Measurements from ENCODE around the gene RUSF1. TPM values are rescaled to one million over a fixed set of nuclear protein-coding genes. Genes with fewer than 3 reads are reported as not detected.

RUSF1 gene
- polyA plus RNA-seq, 1 donor (not counting 4 experiments of a cell fraction or from before 2014, with no cell fraction given): 17.4 TPM

DNA sequence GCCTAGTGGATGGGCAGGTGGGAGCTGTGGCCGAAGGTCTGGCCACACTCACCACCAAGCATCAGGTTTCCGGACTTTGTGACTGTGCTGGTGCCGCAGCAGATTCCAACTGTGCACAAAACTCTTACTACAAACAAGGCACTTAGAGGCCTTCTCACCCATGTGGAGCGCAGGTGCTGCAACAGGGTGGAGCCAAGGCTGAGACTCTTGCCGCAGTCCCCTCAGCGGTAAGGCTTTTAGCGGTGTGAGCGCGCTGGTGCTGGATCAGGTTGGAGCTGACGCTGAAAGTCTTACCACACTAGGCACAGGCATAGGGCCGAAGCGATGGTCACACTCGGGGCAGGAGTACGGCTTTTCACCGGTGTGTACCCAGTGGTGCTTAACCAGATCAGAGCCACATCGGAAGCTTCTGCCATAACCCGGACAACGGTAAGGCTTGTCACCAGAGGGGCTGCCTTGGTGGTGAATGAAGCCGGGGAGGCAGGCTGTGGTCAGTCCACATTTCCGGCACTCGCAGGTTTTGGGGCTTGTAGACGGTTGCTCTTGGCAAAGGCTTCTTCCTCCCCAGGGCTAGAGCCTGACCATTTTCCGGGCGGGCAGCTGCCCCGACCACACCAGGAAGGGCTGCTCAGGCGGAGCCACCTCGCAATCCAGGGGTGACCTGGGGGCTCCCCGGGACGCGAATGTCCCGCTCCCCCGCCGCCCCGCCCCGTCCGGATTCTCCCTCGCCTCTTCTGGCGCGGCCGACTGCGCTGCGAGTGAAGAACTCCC is 49.9 kb downstream of the RUSF1 start:
- Histone ChIP-seq H3K27me3 (ENCODE audit: control insufficient read depth, extremely low read depth, insufficient read depth, low read length) (no peaks in the 10 kb centered on the region), H3K9me3 (ENCODE audit: control insufficient read depth, low read depth, low read length) (no peaks in the 10 kb centered on the region), H3K36me3 (ENCODE audit: control insufficient read depth in 2 of 2, extremely low read depth in 1 of 2, insufficient read depth in 2 of 2, low read length in 2 of 2) (peaks cover 7 to 24% of the 10 kb centered on the region in 2 experiments), H3K27ac (ENCODE audit: control insufficient read depth, insufficient read depth, low read length) (peak overlapping the region; percentile 99), H3K79me2 (ENCODE audit: control insufficient read depth, insufficient read depth, low read length) (peaks cover 40% of the 10 kb centered on the region), H3K9me1 (ENCODE audit: control insufficient read depth, extremely low read depth, insufficient read depth, low read length) (peaks cover 6% of the 10 kb centered on the region), H2AFZ (ENCODE audit: control insufficient read depth, low read length) (peak overlapping the region; percentile 96), H3K4me1 (ENCODE audit: control insufficient read depth, extremely low read depth, insufficient read depth, low read length) (peaks cover 54% of the 10 kb centered on the region), H3K9ac (ENCODE audit: control insufficient read depth, extremely low read depth, insufficient read depth, low read length) (peak overlapping the region; percentile 94), H4K20me1 (ENCODE audit: control insufficient read depth, extremely low read depth, insufficient read depth, low read length) (peaks cover 9% of the 10 kb centered on the region), H3K4me3 (ENCODE audit: control insufficient read depth in 2 of 3, extremely low read depth in 1 of 3, insufficient read depth in 2 of 3, low read depth in 1 of 3, low read length in 3 of 3) (peak overlapping the region; percentile 75 to 96 (median 95)), H3K4me2 (ENCODE audit: control insufficient read depth, extremely low read depth, insufficient read depth, low read depth, low read length) (peak overlapping the region; percentile 94)
- FAIRE-seq (no peak), DNase-seq (ENCODE audit: low read depth, low spot score) (no peak)
- TF ChIP-seq, protein P1, sequence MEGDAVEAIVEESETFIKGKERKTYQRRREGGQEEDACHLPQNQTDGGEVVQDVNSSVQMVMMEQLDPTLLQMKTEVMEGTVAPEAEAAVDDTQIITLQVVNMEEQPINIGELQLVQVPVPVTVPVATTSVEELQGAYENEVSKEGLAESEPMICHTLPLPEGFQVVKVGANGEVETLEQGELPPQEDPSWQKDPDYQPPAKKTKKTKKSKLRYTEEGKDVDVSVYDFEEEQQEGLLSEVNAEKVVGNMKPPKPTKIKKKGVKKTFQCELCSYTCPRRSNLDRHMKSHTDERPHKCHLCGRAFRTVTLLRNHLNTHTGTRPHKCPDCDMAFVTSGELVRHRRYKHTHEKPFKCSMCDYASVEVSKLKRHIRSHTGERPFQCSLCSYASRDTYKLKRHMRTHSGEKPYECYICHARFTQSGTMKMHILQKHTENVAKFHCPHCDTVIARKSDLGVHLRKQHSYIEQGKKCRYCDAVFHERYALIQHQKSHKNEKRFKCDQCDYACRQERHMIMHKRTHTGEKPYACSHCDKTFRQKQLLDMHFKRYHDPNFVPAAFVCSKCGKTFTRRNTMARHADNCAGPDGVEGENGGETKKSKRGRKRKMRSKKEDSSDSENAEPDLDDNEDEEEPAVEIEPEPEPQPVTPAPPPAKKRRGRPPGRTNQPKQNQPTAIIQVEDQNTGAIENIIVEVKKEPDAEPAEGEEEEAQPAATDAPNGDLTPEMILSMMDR (optimal IDR thresholded peaks at IDR 0.05 in 1 of 3, IDR thresholded peaks at IDR 0.05 in 1 of 3, conservative IDR thresholded peaks at IDR 0.05 in 1 of 3; ENCODE audit: extremely low read depth in 1 of 3, insufficient read depth in 2 of 3, low read length in 3 of 3): peak; percentile 1 to 45 (median 35)
- TF ChIP-seq EZH2 (IDR thresholded peaks at IDR 0.05; ENCODE audit: low read length): no peak
- dilution Hi-C loops (cut with MboI; ENCODE audit: extremely low pct_ligation_motif_present, low sequenced_read_pairs): no loop called here

DNA sequence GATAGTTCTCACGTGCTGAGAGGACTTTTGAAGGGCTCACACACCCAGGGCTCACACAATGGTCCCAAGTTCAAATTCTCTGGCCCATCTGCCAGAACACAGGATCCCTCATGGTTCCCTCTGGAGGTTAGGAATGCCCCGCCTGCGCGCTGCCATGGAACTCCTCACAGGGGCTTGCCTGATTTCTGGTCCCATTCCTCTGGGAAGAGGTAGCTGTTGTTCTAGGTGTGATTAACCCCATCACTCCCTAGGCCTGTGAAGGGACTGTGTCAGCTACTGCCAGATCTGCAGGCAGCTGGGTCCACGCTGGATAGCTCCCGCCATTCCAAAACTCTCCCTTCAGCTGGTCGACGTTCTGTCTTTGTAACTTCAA is 51.2 kb downstream of the RUSF1 start:
- peaks cover 40% of the 10 kb centered on the region for H3K79me2 ChIP-seq (ENCODE audit: control insufficient read depth, insufficient read depth, low read length)
- peaks cover 9% of the 10 kb centered on the region for H4K20me1 ChIP-seq (ENCODE audit: control insufficient read depth, extremely low read depth, insufficient read depth, low read length)
- no peak for FAIRE-seq

More for the DNA sequence above, 51.2 kb downstream of the RUSF1 start:
- no peaks in the 10 kb centered on the region for H3K27me3 ChIP-seq (ENCODE audit: control insufficient read depth, extremely low read depth, insufficient read depth, low read length)
- H3K4me1 ChIP-seq (ENCODE audit: control insufficient read depth, extremely low read depth, insufficient read depth, low read length): peaks cover 65% of the 10 kb centered on the region
- H3K27ac ChIP-seq (ENCODE audit: control insufficient read depth, insufficient read depth, low read length): no peak overlapping the region
- H3K9me1 ChIP-seq (ENCODE audit: control insufficient read depth, extremely low read depth, insufficient read depth, low read length): peaks cover 6% of the 10 kb centered on the region
- H3K4me3 ChIP-seq (ENCODE audit: control insufficient read depth in 2 of 3, extremely low read depth in 1 of 3, insufficient read depth in 2 of 3, low read depth in 1 of 3, low read length in 3 of 3): peak overlapping the region in 2 of 3 experiments; percentile 95 to 96
- DNase-seq (ENCODE audit: low read depth, low spot score): no peak
- H3K9me3 ChIP-seq (ENCODE audit: control insufficient read depth, low read depth, low read length): no peaks in the 10 kb centered on the region
- H3K36me3 ChIP-seq (ENCODE audit: control insufficient read depth in 2 of 2, extremely low read depth in 1 of 2, insufficient read depth in 2 of 2, low read length in 2 of 2): peaks cover 2 to 15% of the 10 kb centered on the region in 2 experiments
- H3K4me2 ChIP-seq (ENCODE audit: control insufficient read depth, extremely low read depth, insufficient read depth, low read depth, low read length): peak overlapping the region; percentile 94
- no peak overlapping the region for H2AFZ ChIP-seq (ENCODE audit: control insufficient read depth, low read length)
- H3K9ac ChIP-seq (ENCODE audit: control insufficient read depth, extremely low read depth, insufficient read depth, low read length): peak overlapping the region; percentile 94
- TF ChIP-seq, protein P1 (optimal IDR thresholded peaks at IDR 0.05 in 1 of 3, IDR thresholded peaks at IDR 0.05 in 1 of 3, conservative IDR thresholded peaks at IDR 0.05 in 1 of 3; ENCODE audit: extremely low read depth in 1 of 3, insufficient read depth in 2 of 3, low read length in 3 of 3): no peak
- no peak for TF ChIP-seq EZH2 (IDR thresholded peaks at IDR 0.05; ENCODE audit: low read length)
- dilution Hi-C loops (cut with MboI; ENCODE audit: extremely low pct_ligation_motif_present, low sequenced_read_pairs): no loop called here
